Measurements from ENCODE around the gene AIF1.

GRCh38 chr6:31587791-31588777, 26.9 kb upstream of the AIF1 start:
- TF ChIP-seq CTCF (IDR thresholded peaks at IDR 0.05) (no peak), POLR2A (IDR thresholded peaks at IDR 0.05) (no peak)
